ENCODE data around the gene BEST2.

The BEST2 gene

GRCh38 chr19:12731337-12731736, 20.3 kb upstream of the BEST2 start:
- no peak for DNase-seq

- DNase-seq: no peak
These were observed 18.0 kb upstream of the BEST2 start for GRCh38 chr19:12733369-12734214.

GRCh38 chr19:12736995-12737834, 14.4 kb upstream of the BEST2 start, which contains the start of gene GET3:
TSS of gene GET3 (plus strand) at chr19:12737497. CDS start at chr19:12737506, 9 bp downstream.
- DNase-seq: peak; percentile 100

- DNase-seq: no peak
These were observed 13.7 kb upstream of the BEST2 start for GRCh38 chr19:12737835-12738351.

DNA sequence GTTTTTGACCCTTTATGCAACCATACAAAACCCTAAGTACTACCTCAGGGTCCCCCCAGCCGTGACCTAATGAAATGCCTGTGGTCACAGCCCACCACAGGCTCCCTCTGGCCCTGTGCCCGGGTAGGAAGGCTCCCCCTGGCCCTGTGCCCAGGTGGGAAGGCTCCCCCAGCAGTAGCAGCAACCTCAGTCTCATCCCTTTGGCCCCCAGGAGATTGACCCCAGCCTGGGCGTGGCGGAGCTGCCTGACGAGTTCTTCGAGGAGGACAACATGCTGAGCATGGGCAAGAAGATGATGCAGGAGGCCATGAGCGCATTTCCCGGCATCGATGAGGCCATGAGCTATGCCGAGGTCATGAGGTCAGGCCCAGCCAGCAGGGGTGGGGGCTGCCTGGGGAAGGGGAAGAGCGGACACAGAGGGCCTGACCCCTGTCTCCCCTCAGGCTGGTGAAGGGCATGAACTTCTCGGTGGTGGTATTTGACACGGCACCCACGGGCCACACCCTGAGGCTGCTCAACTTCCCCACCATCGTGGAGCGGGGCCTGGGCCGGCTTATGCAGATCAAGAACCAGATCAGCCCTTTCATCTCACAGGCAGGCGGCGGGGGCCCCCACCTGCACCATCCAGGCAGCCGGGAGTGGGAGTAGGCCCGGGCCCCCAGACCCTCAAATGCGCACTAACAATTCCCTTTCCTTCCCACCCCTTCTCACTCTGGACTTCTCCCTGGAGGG, 6.3 kb upstream of the BEST2 start:
- no peak for DNase-seq

DNA sequence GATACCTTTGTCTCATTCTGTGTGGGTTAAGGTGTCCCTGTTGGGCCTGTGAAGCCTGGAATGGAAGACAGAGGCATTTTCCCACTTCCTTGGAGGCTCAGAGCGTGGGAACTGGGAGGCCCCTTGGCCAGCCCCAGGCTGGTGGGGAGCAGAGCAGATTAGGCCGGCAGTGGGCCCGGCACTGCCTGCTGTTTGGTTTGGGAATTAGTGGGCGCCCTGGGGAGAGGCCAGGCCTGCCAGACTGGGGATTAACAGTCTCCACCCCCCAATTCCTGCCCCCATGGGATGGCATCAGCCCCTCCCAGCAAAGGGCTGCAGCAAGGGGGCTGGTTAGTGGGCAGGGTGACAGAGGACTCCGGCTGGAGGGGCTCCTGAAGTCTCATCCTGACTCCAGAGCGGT, 3.1 kb upstream of the BEST2 start:
- DNase-seq: no peak

DNA sequence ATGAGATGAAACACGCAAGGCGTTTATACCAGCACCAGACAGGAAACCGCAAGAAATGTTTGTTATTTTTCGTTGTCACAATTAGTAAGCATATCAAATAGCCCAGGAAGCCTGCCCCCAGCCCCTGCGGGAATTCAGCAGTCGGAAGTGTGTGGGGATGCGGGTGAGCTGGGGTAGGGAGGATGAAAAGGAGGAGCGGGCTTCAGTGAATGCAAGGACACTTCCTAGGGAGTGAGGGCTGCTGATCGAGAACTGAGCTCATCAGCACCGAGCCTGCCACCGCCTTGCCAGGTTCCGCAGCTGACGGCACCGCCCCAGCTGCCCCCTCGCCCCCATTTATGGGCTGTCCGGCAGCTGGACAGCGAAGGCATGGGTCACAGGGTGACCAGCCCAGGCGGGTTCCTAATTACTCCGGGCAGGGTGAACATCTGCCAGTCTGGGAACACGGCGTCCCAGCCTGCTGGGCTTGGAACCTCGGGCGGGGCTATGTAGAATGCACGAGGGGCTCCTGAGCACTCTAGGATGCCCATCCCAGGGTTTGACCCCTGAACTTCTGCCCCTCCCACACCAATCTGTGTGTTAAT, 1.6 kb upstream of the BEST2 start:
- no peak for DNase-seq

GRCh38 chr19:12750851-12751250, 740 bp upstream of the BEST2 start:
- no peak for DNase-seq

DNA sequence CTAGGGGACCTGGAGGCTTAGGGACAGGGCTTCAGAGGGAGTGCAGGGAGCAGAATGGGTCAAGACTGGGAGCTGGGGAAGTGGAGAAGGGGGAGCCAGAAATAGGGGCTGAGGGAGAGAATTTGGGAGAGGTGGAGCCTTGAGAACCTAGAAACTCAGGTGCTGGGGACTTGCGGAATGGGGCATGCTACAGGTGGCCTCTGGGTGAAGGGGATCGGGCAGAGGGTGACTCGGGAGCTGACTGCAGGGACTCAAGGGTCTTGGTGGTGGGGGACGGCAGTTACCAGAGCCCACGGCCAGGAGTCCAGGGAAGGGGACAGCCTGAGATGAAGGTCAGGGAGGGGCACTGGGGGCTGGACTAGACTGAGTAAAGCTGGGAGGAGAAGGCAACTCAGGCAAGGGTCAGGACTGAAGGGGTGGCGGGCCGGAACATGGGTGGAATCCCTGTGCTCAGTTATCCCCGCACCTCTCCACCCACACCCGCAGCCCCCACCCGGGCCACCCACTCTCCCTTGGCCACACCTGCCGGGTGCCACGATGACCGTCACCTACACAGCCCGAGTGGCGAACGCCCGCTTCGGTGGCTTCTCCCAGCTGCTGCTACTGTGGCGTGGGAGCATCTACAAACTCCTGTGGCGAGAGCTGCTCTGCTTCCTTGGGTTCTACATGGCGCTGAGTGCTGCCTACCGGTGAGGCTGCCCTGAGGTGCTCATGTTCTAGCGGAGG, 628 bp downstream of the BEST2 start:
- DNase-seq: no peak

DNA sequence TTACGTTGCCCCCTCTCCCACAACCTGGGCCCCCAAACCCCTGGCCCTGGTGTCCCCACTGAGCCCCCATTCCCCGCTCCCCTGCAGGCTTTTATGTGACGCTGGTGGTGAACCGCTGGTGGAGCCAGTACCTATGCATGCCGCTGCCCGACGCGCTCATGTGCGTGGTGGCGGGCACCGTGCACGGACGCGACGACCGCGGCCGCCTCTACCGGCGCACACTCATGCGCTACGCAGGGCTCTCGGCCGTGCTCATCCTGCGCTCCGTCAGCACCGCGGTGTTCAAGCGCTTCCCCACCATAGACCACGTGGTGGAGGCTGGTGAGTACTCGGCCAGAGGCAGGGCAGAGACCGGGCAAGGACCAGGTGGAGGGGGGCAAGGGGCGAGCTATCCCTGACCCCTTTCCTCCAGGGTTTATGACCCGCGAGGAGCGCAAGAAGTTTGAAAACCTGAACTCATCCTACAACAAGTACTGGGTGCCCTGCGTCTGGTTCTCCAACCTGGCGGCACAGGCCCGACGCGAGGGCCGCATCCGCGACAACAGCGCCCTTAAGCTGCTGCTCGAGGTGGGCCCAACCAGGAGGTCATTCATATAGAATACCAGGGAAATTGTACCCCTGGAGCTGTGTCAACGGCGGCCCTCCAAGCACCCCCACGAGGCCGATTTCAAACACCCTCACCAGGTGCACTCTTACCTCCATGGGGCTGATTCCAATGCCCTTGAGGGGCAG, 3.0 kb downstream of the BEST2 start:
- no peak for DNase-seq

- no peak for DNase-seq
These were observed 4.7 kb downstream of the BEST2 start for GRCh38 chr19:12756150-12756883.

DNA sequence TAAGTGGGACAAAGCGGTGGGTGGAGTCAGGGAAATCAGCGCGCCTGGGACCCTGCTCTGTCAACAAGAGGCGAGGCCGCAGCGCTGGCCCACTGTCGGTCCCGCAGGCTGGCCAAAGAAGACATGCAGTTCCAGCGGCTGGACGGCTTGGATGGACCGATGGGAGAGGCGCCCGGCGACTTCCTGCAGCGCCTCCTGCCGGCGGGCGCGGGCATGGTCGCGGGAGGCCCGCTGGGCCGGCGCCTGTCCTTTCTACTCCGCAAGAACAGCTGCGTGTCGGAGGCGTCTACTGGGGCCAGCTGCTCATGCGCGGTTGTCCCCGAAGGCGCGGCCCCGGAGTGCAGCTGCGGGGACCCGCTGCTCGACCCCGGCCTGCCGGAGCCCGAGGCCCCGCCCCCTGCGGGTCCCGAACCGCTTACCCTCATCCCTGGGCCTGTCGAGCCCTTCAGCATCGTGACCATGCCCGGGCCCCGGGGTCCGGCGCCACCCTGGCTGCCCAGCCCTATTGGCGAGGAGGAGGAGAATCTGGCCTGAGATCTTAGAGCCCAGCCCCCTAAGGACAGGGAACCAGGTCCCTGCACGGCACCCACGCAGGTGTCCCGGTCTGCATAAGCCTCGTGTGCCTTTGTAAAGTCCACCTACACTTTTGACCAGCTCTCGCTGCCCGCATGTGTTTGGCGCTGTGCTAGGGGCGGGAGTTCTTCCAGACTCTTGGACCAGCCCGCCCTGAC, 6.1 kb downstream of the BEST2 start:
- peak; percentile 27 for DNase-seq

- DNase-seq: no peak
These were observed 8.1 kb downstream of the BEST2 start for GRCh38 chr19:12759686-12760085.

DNA sequence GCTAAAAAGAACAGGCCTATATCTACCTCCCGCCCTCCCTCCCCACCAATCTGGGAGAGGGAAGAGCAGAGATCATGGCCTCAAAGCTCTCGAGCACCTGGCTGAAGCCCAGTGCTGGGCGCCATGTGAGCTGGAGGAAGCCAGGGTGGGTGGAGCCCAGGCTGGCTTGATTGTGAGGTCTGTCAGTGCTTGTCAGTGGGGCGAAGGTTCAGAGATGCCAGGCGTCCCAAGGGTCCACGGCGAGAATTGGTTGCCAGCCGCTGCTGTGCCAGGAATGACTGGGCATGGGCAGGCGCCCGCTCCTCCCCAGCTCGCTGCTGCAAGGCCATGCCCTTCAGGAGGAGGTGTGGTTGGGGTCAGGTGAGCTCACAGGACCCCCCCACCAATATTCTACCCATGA, 11.5 kb downstream of the BEST2 start:
- DNase-seq: no peak

- no peak for DNase-seq
These were observed 13.1 kb downstream of the BEST2 start for GRCh38 chr19:12764698-12765097.

DNA sequence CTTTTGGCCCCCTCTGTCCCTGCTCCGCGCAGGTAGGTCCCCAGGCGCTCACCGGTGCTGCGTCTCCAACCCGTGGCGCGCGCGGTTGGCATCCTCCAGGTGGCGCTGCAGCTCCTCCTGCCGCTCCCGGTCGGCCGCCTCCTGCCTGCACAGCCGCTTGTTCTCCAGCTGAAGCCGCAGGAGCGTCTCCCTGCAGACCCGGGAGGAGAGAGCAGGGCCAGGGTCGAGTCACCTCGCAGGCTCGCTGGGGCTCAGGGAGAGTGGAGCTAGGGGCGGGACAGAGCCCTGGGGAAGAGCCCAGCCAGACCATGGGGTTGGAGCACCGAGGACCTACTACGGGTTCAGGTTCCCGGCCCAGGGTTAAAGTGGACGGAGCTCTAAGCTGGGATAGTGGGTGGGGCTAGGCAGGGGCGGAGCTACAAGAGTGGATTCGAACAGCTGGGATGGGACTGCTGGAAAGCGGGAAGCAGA, 14.5 kb downstream of the BEST2 start:
- DNase-seq: peak; percentile 74

GRCh38 chr19:12767150-12767549, 15.6 kb downstream of the BEST2 start:
- DNase-seq: no peak

- DNase-seq: no peak
These were observed 16.1 kb downstream of the BEST2 start for GRCh38 chr19:12767666-12768065.

DNA sequence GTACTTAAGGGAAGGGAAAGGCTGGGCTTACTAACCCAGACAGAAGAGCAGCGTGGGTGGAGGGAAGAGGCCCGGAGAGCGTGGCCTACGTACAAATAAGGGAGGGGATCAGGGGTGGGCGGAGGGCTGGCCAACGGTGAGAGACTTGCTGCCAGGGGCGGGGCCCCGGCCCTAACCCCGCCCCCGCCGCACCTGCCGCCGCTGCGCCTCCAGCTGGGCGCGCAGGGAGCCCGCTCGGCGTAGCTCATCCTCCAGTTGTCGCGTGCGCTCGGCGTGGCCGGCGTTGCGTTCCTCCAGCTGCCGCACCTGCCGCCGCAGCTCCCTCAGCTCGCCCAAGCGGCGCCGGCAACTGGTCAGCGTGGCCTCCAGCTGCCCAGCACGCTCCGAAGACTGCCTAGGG, 18.1 kb downstream of the BEST2 start:
- peak; percentile 66 for DNase-seq

GRCh38 chr19:12770922-12771321, 19.3 kb downstream of the BEST2 start:
- DNase-seq: no peak
